Thymus (tissue), 14 donors: ENCODE measurements around the gene DDX43. TPM values are rescaled to one million over a fixed set of nuclear protein-coding genes. Genes with fewer than 3 reads are reported as not detected.
A peak's percentile ranks its signal among the peaks of the same experiment; 100 is the strongest.

Experiments
- DNase-seq, 9 donors: peaks; one replicate each; pipeline ENCODE4 v3.0.0-alpha.2; 2013; ENCODE audit warnings: low spot score in 9 of 9, low read depth in 6 of 9, missing footprints in 1 of 9
- H3K27ac ChIP-seq, 2 donors: one replicate each; pipeline ENCODE4 v1.5.1; 2013; ENCODE audit warnings: control low read depth in 1 of 2, low read depth in 1 of 2, low read length in 1 of 2, mild to moderate bottlenecking in 1 of 2, moderate library complexity in 1 of 2
- H3K27me3 ChIP-seq, 2 donors: one replicate each; pipeline ENCODE4 v1.5.1; 2013; ENCODE audit warnings: low read length in 1 of 2; ENCODE audit not compliant: control insufficient read depth in 2 of 2, insufficient read depth in 1 of 2
- H3K36me3 ChIP-seq, 2 donors: one replicate each; pipeline ENCODE4 v1.5.1; 2013; ENCODE audit warnings: low read length in 1 of 2, mild to moderate bottlenecking in 1 of 2, moderate library complexity in 1 of 2; ENCODE audit not compliant: control insufficient read depth in 2 of 2, insufficient read depth in 2 of 2
- H3K4me1 ChIP-seq, 2 donors: one replicate each; pipeline ENCODE4 v1.5.1; 2013; ENCODE audit warnings: low read length in 2 of 2; ENCODE audit not compliant: control insufficient read depth in 2 of 2, insufficient read depth in 2 of 2
- H3K4me3 ChIP-seq, 2 donors: one replicate each; pipeline ENCODE4 v1.5.1; 2013; ENCODE audit warnings: low read length in 2 of 2, control low read depth in 1 of 2, mild to moderate bottlenecking in 1 of 2
- H3K9me3 ChIP-seq, 2 donors: one replicate each; pipeline ENCODE4 v1.5.1; 2013; ENCODE audit warnings: low read length in 1 of 2, mild to moderate bottlenecking in 1 of 2; ENCODE audit not compliant: control insufficient read depth in 2 of 2, insufficient read depth in 1 of 2
- WGBS: extraction: QIAGEN DNeasy Blood & Tissue Kit; methylation state at CpG from one replicate; pipeline ENCODE4 v1.1.7; 2013; 5-methylcytosine and 5-hydroxymethylcytosine counted together
- long read RNA-seq, 10 donors: transcript quantifications; one replicate each; lab custom pipeline, GENCODE V29; 2026
- polyA plus RNA-seq: library from polyadenylated mRNA; stranded (reverse); fragments of 200-250 nt; gene quantifications from one replicate; pipeline ENCODE4 v1.2.3, GENCODE V29; 2013
- total RNA-seq: library from RNA; stranded (reverse); fragments of 120-200 nt; gene quantifications from one replicate; pipeline ENCODE4 v1.2.4, GENCODE V29; 2013
- donor health status: healthy.

Gene DDX43
- total RNA-seq: 0.14 TPM
- polyA plus RNA-seq: 0.66 TPM
- long read RNA-seq, donor 1: 0 reads
- long read RNA-seq, donor 2: 0 reads
- long read RNA-seq, donor 3: 0 reads
- long read RNA-seq, donor 4: 0 reads
- long read RNA-seq, donor 5: 0 reads
- long read RNA-seq, donor 6: 0 reads
- long read RNA-seq, donor 7: 0 reads
- long read RNA-seq, donor 8: 0 reads
- long read RNA-seq, donor 9: 0 reads
- long read RNA-seq, donor 10: 0 reads

GRCh38 chr6:73394577-73395354 lies at the start of gene DDX43:
Gene DDX43 (plus strand): TSS chr6:73394828. CDS start chr6:73394906, 78 bp downstream.
- no peaks in the 10 kb centered on the region for H3K36me3 ChIP-seq
- WGBS: 73% methylated on average over 54 of the region's 54 CpGs
- H3K4me1 ChIP-seq: no peaks in the 10 kb centered on the region
- H3K27ac ChIP-seq: no peak within 1 kb of the TSS
- H3K9me3 ChIP-seq: peaks cover 0 to 11% of the 10 kb centered on the region in 2 donors
- H3K4me3 ChIP-seq: peak within 1 kb of the TSS in 1 of 2 donors; percentile 39
- peaks cover 0 to 2% of the 10 kb centered on the region in 2 donors for H3K27me3 ChIP-seq
- peak in 2 of 9 donors; percentile 18 to 25 for DNase-seq

GRCh38 chr6:73348550-73349204 lies 46.0 kb upstream of the DDX43 start:
- 41% methylated on average over 33 of the region's 33 CpGs for WGBS
- Histone ChIP-seq H3K4me1 (no peaks in the 10 kb centered on the region), H3K27me3 (peaks cover 21 to 45% of the 10 kb centered on the region in 2 donors), H3K27ac (no peak overlapping the region), H3K36me3 (no peaks in the 10 kb centered on the region), H3K4me3 (no peak overlapping the region), H3K9me3 (no peaks in the 10 kb centered on the region)
- no peak for DNase-seq

GRCh38 chr6:73349311-73349710 lies 45.3 kb upstream of the DDX43 start:
- DNase-seq: no peak
- H3K4me1 ChIP-seq: no peaks in the 10 kb centered on the region
- WGBS: 22% methylated on average over 6 of the region's 6 CpGs
- no peak overlapping the region for H3K27ac ChIP-seq
- H3K27me3 ChIP-seq: peaks cover 21 to 45% of the 10 kb centered on the region in 2 donors
- H3K36me3 ChIP-seq: no peaks in the 10 kb centered on the region
- no peaks in the 10 kb centered on the region for H3K9me3 ChIP-seq
- no peak overlapping the region for H3K4me3 ChIP-seq

GRCh38 chr6:73353636-73354593 lies 40.7 kb upstream of the DDX43 start, which contains the start of gene DPPA5:
Gene DPPA5 (minus strand): TSS chr6:73354276. CDS start chr6:73354225, 51 bp downstream.
- no peak for DNase-seq
- WGBS: 92% methylated on average over 59 of the region's 59 CpGs
- no peaks in the 10 kb centered on the region for H3K9me3 ChIP-seq
- no peaks in the 10 kb centered on the region for H3K4me1 ChIP-seq
- H3K4me3 ChIP-seq: no peak within 1 kb of the TSS
- H3K36me3 ChIP-seq: no peaks in the 10 kb centered on the region
- peaks cover 12 to 24% of the 10 kb centered on the region in 2 donors for H3K27me3 ChIP-seq
- no peak within 1 kb of the TSS for H3K27ac ChIP-seq

- Histone ChIP-seq H3K27me3 (no peaks in the 10 kb centered on the region), H3K4me3 (no peak within 1 kb of the TSS), H3K27ac (no peak within 1 kb of the TSS), H3K4me1 (no peaks in the 10 kb centered on the region), H3K9me3 (peaks cover 0 to 8% of the 10 kb centered on the region in 2 donors), H3K36me3 (no peaks in the 10 kb centered on the region)
- 94% methylated on average over 23 of the region's 23 CpGs for WGBS
- DNase-seq: no peak
Observed at GRCh38 chr6:73362358-73362757, 32.3 kb upstream of the DDX43 start, which contains the start of gene KHDC3L. Gene KHDC3L (plus strand): TSS chr6:73362658. CDS start chr6:73362730, 72 bp downstream.

GRCh38 chr6:73362869-73363536 lies 31.6 kb upstream of the DDX43 start:
- no peaks in the 10 kb centered on the region for H3K27me3 ChIP-seq

GRCh38 chr6:73363537-73363875 lies 31.1 kb upstream of the DDX43 start:
- Histone ChIP-seq H3K9me3 (peaks cover 0 to 8% of the 10 kb centered on the region in 2 donors), H3K4me3 (no peak overlapping the region), H3K4me1 (no peaks in the 10 kb centered on the region), H3K27ac (no peak overlapping the region), H3K36me3 (no peaks in the 10 kb centered on the region), H3K27me3 (no peaks in the 10 kb centered on the region)
- DNase-seq: no peak
- WGBS: 98% methylated on average over 23 of the region's 23 CpGs

More at GRCh38 chr6:73362869-73363536, 31.6 kb upstream of the DDX43 start:
- Histone ChIP-seq H3K9me3 (peaks cover 0 to 8% of the 10 kb centered on the region in 2 donors), H3K36me3 (no peaks in the 10 kb centered on the region), H3K4me1 (no peaks in the 10 kb centered on the region), H3K4me3 (no peak overlapping the region), H3K27ac (no peak overlapping the region)
- no peak for DNase-seq
- 96% methylated on average over 31 of the region's 31 CpGs for WGBS

- Histone ChIP-seq H3K4me3 (no peak overlapping the region), H3K27ac (no peak overlapping the region), H3K27me3 (no peaks in the 10 kb centered on the region), H3K4me1 (no peaks in the 10 kb centered on the region), H3K9me3 (peaks cover 0 to 8% of the 10 kb centered on the region in 2 donors), H3K36me3 (no peaks in the 10 kb centered on the region)
- 95% methylated on average over 14 of the region's 14 CpGs for WGBS
- DNase-seq: no peak
Observed at GRCh38 chr6:73364121-73364520, 30.5 kb upstream of the DDX43 start.
